HepG2 (cell line): ENCODE data around the gene CHKB. TPM values are rescaled to one million over a fixed set of nuclear protein-coding genes. Genes with fewer than 3 reads are reported as not detected.
A peak's percentile ranks its signal among the peaks of the same experiment; 100 is the strongest.

Experiments
- HNF4A ChIP-seq: sonication (generic); formaldehyde crosslinking; IDR thresholded peaks from 2 replicates; pipeline ENCODE4 v1.4.0; 2020; ENCODE audit warnings: missing genetic modification reagents
- TAF1 ChIP-seq: sonication (generic); formaldehyde crosslinking; IDR thresholded peaks from 2 replicates; pipeline ENCODE4 v1.4.0; 2020; ENCODE audit warnings: missing genetic modification reagents
- U2AF2 ChIP-seq: fragments of 200-400 bp; formaldehyde crosslinking; IDR thresholded peaks from 2 replicates; pipeline ENCODE4 v1.6.1; 2017; ENCODE audit warnings: low read depth, mild to moderate bottlenecking, low read length
- WIZ ChIP-seq: sonication (generic); formaldehyde crosslinking; IDR thresholded peaks from 2 replicates; pipeline ENCODE4 v1.5.1; 2020; ENCODE audit warnings: mild to moderate bottlenecking, missing genetic modification reagents
- ZBTB40 ChIP-seq, 2 experiments: fragments of 450-650 bp in 1 of 2; sonication (generic) in 1 of 2; formaldehyde crosslinking in 1 of 2; IDR thresholded peaks; 2 replicates each; pipeline versions ENCODE4 v1.6.1 to v1.8.0; 2016 to 2022; ENCODE audit warnings: antibody characterized with exemption in 1 of 2, mild to moderate bottlenecking in 1 of 2, missing genetic modification reagents in 1 of 2
- ZEB1 ChIP-seq: IDR thresholded peaks from 2 replicates; pipeline ENCODE4 v1.6.1; 2012; ENCODE audit warnings: mild to moderate bottlenecking, low read depth, inconsistent platforms; ENCODE audit not compliant: insufficient replicate concordance
- ZNF530 ChIP-seq: sonication (generic); formaldehyde crosslinking; IDR thresholded peaks from 2 replicates; pipeline ENCODE4 v1.5.0; 2020; ENCODE audit warnings: low read depth, mild to moderate bottlenecking, missing genetic modification reagents
- polyA plus RNA-seq, 8 experiments: library from polyadenylated mRNA; depleted of rRNA in 3 of 8; stranded (reverse) in 7 of 8; unstranded in 1 of 8; fragments of >200 nt; fragmentation: Illumina TruSeq in 4 of 8; extraction: Trizol in 4 of 8; gene quantifications; 2 replicates each; pipeline versions ENCODE4 v1.2.1 to v1.2.3, GENCODE V29; 2011 to 2016; ENCODE audit warnings: low read depth in 4 of 8, missing spikeins in 1 of 8, mixed read lengths in 1 of 8; ENCODE audit not compliant: insufficient read depth in 1 of 8
- total RNA-seq, 5 experiments: library from RNA; depleted of rRNA; stranded (reverse); fragments of >200 nt; fragmentation: Illumina TruSeq; extraction: Trizol; gene quantifications; 2 replicates each; pipeline ENCODE4 v1.2.3, GENCODE V29; 2016; ENCODE audit warnings: low read depth in 1 of 5
- TF ChIP-seq, protein P1 (sequence below): sonication (generic); formaldehyde crosslinking; IDR thresholded peaks from 2 replicates; pipeline ENCODE4 v1.5.0; 2020; ENCODE audit warnings: mild to moderate bottlenecking, missing genetic modification reagents, borderline replicate concordance

CHKB gene
- total and polyA plus RNA-seq, 2 of the 13 experiments (the other 11 are each of a cell fraction or from before 2014, with no cell fraction given), result 24.5 to 42.7 TPM

GRCh38 chr22:50562523-50563412, 19.9 kb downstream of the CHKB start, which contains the start of gene SYCE3 (continued):
- TF ChIP-seq, protein P1, sequence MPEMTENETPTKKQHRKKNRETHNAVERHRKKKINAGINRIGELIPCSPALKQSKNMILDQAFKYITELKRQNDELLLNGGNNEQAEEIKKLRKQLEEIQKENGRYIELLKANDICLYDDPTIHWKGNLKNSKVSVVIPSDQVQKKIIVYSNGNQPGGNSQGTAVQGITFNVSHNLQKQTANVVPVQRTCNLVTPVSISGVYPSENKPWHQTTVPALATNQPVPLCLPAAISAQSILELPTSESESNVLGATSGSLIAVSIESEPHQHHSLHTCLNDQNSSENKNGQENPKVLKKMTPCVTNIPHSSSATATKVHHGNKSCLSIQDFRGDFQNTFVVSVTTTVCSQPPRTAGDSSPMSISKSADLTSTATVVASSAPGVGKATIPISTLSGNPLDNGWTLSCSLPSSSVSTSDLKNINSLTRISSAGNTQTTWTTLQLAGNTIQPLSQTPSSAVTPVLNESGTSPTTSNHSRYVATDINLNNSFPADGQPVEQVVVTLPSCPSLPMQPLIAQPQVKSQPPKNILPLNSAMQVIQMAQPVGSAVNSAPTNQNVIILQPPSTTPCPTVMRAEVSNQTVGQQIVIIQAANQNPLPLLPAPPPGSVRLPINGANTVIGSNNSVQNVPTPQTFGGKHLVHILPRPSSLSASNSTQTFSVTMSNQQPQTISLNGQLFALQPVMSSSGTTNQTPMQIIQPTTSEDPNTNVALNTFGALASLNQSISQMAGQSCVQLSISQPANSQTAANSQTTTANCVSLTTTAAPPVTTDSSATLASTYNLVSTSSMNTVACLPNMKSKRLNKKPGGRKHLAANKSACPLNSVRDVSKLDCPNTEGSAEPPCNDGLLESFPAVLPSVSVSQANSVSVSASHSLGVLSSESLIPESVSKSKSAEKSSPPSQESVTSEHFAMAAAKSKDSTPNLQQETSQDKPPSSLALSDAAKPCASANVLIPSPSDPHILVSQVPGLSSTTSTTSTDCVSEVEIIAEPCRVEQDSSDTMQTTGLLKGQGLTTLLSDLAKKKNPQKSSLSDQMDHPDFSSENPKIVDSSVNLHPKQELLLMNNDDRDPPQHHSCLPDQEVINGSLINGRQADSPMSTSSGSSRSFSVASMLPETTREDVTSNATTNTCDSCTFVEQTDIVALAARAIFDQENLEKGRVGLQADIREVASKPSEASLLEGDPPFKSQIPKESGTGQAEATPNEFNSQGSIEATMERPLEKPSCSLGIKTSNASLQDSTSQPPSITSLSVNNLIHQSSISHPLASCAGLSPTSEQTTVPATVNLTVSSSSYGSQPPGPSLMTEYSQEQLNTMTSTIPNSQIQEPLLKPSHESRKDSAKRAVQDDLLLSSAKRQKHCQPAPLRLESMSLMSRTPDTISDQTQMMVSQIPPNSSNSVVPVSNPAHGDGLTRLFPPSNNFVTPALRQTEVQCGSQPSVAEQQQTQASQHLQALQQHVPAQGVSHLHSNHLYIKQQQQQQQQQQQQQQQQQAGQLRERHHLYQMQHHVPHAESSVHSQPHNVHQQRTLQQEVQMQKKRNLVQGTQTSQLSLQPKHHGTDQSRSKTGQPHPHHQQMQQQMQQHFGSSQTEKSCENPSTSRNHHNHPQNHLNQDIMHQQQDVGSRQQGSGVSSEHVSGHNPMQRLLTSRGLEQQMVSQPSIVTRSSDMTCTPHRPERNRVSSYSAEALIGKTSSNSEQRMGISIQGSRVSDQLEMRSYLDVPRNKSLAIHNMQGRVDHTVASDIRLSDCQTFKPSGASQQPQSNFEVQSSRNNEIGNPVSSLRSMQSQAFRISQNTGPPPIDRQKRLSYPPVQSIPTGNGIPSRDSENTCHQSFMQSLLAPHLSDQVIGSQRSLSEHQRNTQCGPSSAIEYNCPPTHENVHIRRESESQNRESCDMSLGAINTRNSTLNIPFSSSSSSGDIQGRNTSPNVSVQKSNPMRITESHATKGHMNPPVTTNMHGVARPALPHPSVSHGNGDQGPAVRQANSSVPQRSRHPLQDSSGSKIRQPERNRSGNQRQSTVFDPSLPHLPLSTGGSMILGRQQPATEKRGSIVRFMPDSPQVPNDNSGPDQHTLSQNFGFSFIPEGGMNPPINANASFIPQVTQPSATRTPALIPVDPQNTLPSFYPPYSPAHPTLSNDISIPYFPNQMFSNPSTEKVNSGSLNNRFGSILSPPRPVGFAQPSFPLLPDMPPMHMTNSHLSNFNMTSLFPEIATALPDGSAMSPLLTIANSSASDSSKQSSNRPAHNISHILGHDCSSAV (CRISPR knock-in tag), result no peak
- TF ChIP-seq ZBTB40 (IDR thresholded peaks at IDR 0.05), result no peak
- 0 out of 2 replicates have a peak, but pooled peaks have one; percentile 35 for TF ChIP-seq ZBTB40 (CRISPR knock-in tag; IDR thresholded peaks at IDR 0.05)
- TF ChIP-seq HNF4A (CRISPR knock-in tag), result no peak
- no peak for TF ChIP-seq ZNF530 (CRISPR knock-in tag)
- no peak for TF ChIP-seq WIZ
- peak; percentile 33 for TF ChIP-seq ZEB1
- peak; percentile 63 for TF ChIP-seq TAF1 (CRISPR knock-in tag)
- no peak for TF ChIP-seq U2AF2
